Thoracic aorta (tissue), 2 donors: Measurements from ENCODE around the gene CTXN1. TPM values are rescaled to one million over a fixed set of nuclear protein-coding genes. Genes with fewer than 3 reads are reported as not detected.

Experiments used
- ATAC-seq: fragments of 150-250 bp; one replicate; pipeline ENCODE4 v1.8.0; 2017; ENCODE audit warnings: low read depth; ENCODE audit not compliant: insufficient number of reproducible peaks, low FRiP score
- DNase-seq: peaks from one replicate; pipeline ENCODE4 v3.0.0-alpha.2; 2020; ENCODE audit warnings: low spot score
- H3K27ac ChIP-seq, 2 donors: fragments of 200-600 bp; sonication (generic); 1 replicate in 1 of 2; 2 replicates in 1 of 2; pipeline ENCODE4 v1.5.1; 2016; ENCODE audit warnings: mild to moderate bottlenecking in 2 of 2, moderate library complexity in 2 of 2
- H3K27me3 ChIP-seq: fragments of 200-600 bp; sonication (generic); replicated peaks from 2 replicates; pipeline ENCODE4 v1.6.0; 2016; ENCODE audit warnings: mild to moderate bottlenecking; ENCODE audit not compliant: insufficient read depth
- H3K36me3 ChIP-seq: fragments of 200-600 bp; sonication (generic); one replicate; pipeline ENCODE4 v1.5.1; 2016
- H3K4me1 ChIP-seq, 2 donors: fragments of 200-600 bp; sonication (generic); 1 replicate in 1 of 2; 2 replicates in 1 of 2; pipeline versions ENCODE4 v1.5.1 to v1.6.0; 2016; ENCODE audit warnings: low read depth in 2 of 2, mild to moderate bottlenecking in 1 of 2; ENCODE audit not compliant: control insufficient read depth in 1 of 2
- H3K4me3 ChIP-seq: fragments of 200-600 bp; sonication (generic); 2 replicates; pipeline ENCODE4 v1.5.1; 2016; ENCODE audit warnings: mild to moderate bottlenecking
- H3K9me3 ChIP-seq: fragments of 200-600 bp; sonication (generic); 2 replicates; pipeline ENCODE4 v1.5.1; 2016
- CTCF ChIP-seq: fragments of 200-600 bp; sonication (generic); IDR thresholded peaks from one replicate; pipeline ENCODE4 v1.5.1; 2019; ENCODE audit warnings: antibody characterized with exemption
- total RNA-seq, 2 donors: library from RNA; depleted of rRNA; stranded (reverse); fragments of >200 nt; gene quantifications; one replicate each; pipeline versions ENCODE4 v1.1.0 to v1.2.3, GENCODE V29; 2016

CTXN1 gene
- total RNA-seq, 2 donors from 2014 or later = 0.54 TPM; not detected in 1

- Histone ChIP-seq H3K27me3 (no peaks in the 10 kb centered on the region), H3K4me1 (no peaks in the 10 kb centered on the region), H3K9me3 (no peaks in the 10 kb centered on the region), H3K4me3 (no peak overlapping the region), H3K36me3 (peaks cover 29% of the 10 kb centered on the region), H3K27ac (no peak overlapping the region)
- DNase-seq (no peak), ATAC-seq (no peak)
- no peak for TF ChIP-seq CTCF
Measured at GRCh38 chr19:7959211-7959610, 33.3 kb upstream of the CTXN1 start.

- no peaks in the 10 kb centered on the region for H3K27me3 ChIP-seq
- DNase-seq (no peak), ATAC-seq (no peak)
- no peaks in the 10 kb centered on the region for H3K9me3 ChIP-seq
- no peaks in the 10 kb centered on the region for H3K4me1 ChIP-seq
- peaks cover 8% of the 10 kb centered on the region for H3K36me3 ChIP-seq
- no peak overlapping the region for H3K27ac ChIP-seq
- no peak overlapping the region for H3K4me3 ChIP-seq
- TF ChIP-seq CTCF = no peak
Measured at GRCh38 chr19:7955696-7956095, 29.8 kb upstream of the CTXN1 start.

- H3K27me3 ChIP-seq = no peaks in the 10 kb centered on the region
- DNase-seq (no peak), ATAC-seq (no peak)
- H3K36me3 ChIP-seq = no peaks in the 10 kb centered on the region
- no peak for TF ChIP-seq CTCF
- H3K4me1 ChIP-seq = no peaks in the 10 kb centered on the region
- H3K27ac ChIP-seq = no peak overlapping the region
- no peak overlapping the region for H3K4me3 ChIP-seq
- no peaks in the 10 kb centered on the region for H3K9me3 ChIP-seq
Measured at GRCh38 chr19:7953576-7953975, 27.6 kb upstream of the CTXN1 start.

- Histone ChIP-seq H3K27ac (no peak overlapping the region), H3K36me3 (no peaks in the 10 kb centered on the region), H3K4me3 (no peak overlapping the region), H3K9me3 (no peaks in the 10 kb centered on the region), H3K4me1 (no peaks in the 10 kb centered on the region), H3K27me3 (no peaks in the 10 kb centered on the region)
- no peak for TF ChIP-seq CTCF
- no peak for DNase-seq
- no peak for ATAC-seq
Measured at GRCh38 chr19:7953060-7953459, 27.1 kb upstream of the CTXN1 start.

- no peak for DNase-seq
- ATAC-seq = no peak
- H3K27me3 ChIP-seq = no peaks in the 10 kb centered on the region
- H3K9me3 ChIP-seq = no peaks in the 10 kb centered on the region
- peaks cover 0 to 1% of the 10 kb centered on the region in 2 donors for H3K4me1 ChIP-seq
- no peak overlapping the region for H3K4me3 ChIP-seq
- no peak overlapping the region for H3K27ac ChIP-seq
- TF ChIP-seq CTCF = no peak
- no peaks in the 10 kb centered on the region for H3K36me3 ChIP-seq
Measured at GRCh38 chr19:7947939-7948338, 22.0 kb upstream of the CTXN1 start.
